CD4-positive, alpha-beta T cell treated with Interleukin-1 beta for 1 hour (primary cell): ENCODE data around the gene EPS8L1.

Experiments used
- DNase-seq, 2 donors: peaks; one replicate each; pipeline ENCODE4 v3.0.0-alpha.2; 2020 to 2022

Gene EPS8L1

GRCh38 chr19:55116859-55117662, 41.4 kb downstream of the EPS8L1 start, which contains the start of gene PPP1R12C:
Gene PPP1R12C, minus strand, starts transcription at chr19:55117637. Its CDS starts 94 bp downstream, at chr19:55117543.
- no peak for DNase-seq

- peak; percentile 97 to 98 for DNase-seq
Measured at GRCh38 chr19:55117663-55118391, 42.2 kb downstream of the EPS8L1 start.

- DNase-seq: peak in 1 of 2 donors; percentile 22
Measured at GRCh38 chr19:55118401-55118991, 42.8 kb downstream of the EPS8L1 start.

- no peak for DNase-seq
Measured at GRCh38 chr19:55119053-55119452, 43.4 kb downstream of the EPS8L1 start.

GRCh38 chr19:55131421-55131820, 55.8 kb downstream of the EPS8L1 start:
- DNase-seq: no peak

- no peak for DNase-seq
Measured at GRCh38 chr19:55132453-55133129, 56.9 kb downstream of the EPS8L1 start.

GRCh38 chr19:55133639-55134444, 58.2 kb downstream of the EPS8L1 start:
- no peak for DNase-seq

GRCh38 chr19:55134736-55135135, 59.1 kb downstream of the EPS8L1 start:
- DNase-seq: no peak

- DNase-seq: no peak
Measured at GRCh38 chr19:55136399-55137102, 60.9 kb downstream of the EPS8L1 start.
